DMS53 treated with DMSO at 0.1 percent for 48 hours (cell line): ENCODE results near the gene COTL1.

ENCODE experiments used
- DNase-seq: peaks from one replicate; lab custom pipeline; 2025; ENCODE audit not compliant: unreplicated experiment; lab: John Stamatoyannopoulos, UW

COTL1 gene

GRCh38 chr16:84614968-84615813 lies 2.7 kb downstream of the COTL1 start:
- no peak for DNase-seq

DNA sequence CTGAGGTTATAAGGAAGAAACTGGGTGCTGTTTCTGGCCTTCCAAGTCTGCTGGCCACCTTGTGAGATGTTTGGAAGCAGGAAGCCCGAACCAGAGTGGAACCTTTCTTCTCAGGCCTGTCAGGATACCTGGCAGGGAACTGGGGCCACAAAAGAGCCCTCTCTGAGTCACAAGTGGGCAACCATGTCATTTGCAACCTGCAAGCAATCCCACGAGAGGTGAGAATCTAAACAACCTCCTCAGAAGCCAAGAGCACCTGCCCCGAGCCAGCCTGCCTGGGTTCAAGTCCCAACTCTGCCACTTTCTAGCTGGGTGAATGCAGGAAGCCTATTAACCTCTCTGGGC lies 3.3 kb downstream of the COTL1 start:
- DNase-seq, result no peak

DNA sequence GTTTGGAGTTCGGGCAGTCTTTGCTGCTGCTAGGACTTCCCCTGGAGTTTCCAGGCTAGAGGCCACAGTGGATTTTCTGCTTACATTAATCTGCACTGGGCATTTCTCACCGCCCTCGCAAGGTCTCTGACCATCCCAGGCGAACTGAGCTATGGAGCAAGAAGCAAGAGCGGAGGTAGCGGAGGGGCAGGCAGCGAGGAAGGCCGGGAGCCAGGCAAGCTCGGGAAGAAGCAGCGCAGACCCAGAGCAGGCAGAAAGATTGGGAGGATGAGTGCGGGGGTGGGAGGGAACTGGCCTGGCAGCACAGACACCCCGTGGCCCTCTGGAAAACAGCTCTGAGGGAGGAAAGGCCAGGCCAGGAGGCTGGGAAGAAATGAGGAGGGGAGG lies 3.8 kb downstream of the COTL1 start:
- no peak for DNase-seq

GRCh38 chr16:84613408-84614072 lies 4.3 kb downstream of the COTL1 start:
- DNase-seq, result no peak

DNA sequence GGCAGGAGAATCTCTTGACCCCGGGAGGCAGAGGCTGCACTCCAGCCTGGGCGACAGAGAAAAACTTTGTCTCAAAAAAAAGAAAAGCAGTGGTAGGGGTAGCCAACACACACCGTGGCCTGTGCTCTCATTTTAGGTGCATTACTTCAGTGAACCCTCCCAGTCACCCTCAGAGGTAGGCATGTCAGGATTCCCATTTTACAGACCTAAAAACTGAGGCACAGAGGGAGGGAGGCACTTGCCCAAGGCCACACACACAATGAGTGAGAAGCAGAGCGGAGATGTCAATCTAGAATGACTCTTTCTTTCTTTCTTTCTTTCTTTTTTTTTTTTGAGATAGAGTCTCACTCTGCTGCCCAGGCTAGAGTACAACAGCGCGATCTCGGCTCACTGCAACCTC lies 5.2 kb downstream of the COTL1 start:
- no peak for DNase-seq

GRCh38 chr16:84611041-84611440 lies 6.8 kb downstream of the COTL1 start:
- DNase-seq, result no peak

DNA sequence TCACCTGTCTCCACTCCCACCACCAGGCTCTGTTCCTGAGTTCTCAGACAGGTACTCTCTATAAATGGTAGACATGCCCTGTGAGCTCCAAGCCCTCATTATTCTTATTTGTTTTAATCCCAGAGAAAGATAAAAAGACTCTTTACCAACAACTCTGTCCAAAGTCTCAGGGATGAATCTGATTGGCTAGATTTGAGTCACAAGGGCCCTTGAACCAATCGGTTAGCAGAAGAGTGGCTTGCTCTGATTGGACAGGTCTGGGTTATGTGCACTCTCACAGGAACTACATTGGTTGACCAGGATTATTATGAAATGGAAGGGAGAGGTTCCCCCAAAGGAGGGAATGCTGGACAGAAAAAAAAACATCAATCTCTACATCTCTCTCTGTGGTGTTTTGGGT lies 7.5 kb downstream of the COTL1 start:
- no peak for DNase-seq

DNA sequence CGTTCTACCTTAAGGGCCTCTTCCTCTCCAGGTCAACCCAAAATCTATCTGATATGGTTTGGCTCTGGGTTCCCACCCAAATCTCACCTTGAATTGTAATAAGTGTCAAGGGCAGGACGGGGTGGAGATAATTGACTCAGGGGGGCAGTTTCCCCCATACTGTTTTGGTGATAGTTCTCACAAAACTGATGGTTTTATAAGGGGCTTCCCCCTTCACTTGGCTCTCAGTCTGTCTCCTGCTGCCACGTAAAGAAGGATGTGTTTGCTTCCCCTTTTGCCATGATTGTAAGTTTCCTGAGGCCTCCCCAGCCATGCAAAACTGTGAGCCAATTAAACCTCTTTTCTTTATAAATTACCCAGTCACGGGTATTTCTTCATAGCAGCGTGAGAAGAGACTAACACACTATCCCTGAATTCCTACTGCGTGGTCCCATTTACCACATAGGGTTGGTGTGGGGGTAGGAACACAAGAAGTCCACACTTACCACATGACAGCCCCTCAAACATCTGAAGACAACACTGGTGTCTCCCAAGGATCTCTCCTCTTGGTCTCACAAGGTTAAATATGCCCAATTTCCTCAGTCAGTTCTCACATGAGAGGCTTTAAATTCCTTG lies 8.2 kb downstream of the COTL1 start:
- no peak for DNase-seq

GRCh38 chr16:84608282-84608681 lies 9.6 kb downstream of the COTL1 start:
- DNase-seq, result no peak

DNA sequence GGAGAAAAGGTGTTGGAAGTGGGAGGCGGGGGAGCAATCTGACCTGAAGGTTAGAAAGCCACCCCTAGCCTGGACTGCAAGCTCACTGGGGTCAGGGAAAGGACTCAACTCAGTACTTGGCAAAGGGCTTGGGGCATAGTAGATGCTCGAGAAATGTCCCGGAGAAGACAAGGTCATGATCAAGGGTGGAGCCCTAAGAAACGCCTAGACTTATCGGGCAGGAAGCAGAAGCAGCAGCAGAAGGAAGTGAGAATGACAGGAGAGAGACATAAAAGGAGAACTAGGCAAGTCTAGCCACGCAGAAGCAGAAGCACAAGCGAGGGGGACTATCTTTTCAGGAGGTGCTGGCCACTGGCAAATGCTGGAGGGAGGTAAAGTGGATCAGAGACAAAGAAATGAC lies 10.2 kb downstream of the COTL1 start:
- no peak for DNase-seq

DNA sequence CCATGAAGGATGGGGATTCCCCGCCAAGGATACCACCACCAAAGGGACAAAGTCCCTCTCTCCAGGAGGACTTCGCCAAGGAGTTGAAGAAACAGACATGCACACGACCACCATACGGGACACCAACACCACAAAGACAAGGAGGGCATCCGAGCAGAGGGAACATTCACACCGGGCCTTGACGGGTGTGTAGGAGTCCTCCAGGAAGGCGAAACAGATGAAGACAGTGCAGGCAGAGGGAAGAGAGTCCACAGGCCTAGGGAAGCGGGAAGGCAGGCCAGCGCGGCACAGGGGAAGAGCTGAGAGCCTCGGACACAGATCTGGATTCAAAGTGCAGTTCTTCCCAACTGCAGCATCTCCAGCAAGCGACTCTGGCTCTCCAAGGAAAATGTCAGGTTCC lies 10.8 kb downstream of the COTL1 start:
- no peak for DNase-seq

DNA sequence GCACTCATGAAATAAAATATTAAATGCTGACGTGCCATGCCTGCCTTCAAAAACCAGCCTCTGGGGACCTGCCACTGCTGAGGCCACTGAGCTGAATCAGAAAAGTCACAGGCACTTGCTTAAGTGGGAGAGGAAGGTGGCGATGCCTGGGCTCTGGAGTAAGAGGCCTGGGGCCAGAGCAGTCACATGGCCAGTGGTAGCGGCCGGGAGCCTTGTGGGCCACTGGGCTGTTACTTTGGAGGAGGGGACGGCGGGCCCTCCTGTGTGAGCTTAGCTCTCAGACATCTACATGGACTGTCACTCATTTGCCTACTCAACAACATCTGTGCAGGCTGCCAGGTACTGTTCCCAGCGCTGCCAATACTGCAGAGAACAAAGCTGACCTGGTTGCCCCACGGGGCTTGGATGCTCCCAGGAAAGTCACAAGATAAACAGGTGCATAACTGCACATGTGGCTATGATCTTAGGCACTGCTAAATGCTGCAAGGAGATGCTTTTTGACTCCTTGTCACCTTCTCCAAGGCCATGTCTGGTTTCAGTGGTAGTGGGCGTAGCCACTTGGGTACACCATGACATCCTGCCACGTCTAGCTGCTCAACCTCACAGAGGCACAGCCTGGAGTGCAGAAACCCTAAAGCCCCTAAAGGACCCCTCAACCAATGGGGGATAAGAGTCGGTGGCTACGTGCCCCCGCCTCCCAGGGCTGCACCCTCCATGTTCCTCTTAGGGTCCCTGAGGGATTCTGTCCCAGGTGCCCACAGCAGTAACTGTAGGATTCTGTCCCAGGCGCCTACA lies 11.6 kb downstream of the COTL1 start:
- DNase-seq, result no peak

DNA sequence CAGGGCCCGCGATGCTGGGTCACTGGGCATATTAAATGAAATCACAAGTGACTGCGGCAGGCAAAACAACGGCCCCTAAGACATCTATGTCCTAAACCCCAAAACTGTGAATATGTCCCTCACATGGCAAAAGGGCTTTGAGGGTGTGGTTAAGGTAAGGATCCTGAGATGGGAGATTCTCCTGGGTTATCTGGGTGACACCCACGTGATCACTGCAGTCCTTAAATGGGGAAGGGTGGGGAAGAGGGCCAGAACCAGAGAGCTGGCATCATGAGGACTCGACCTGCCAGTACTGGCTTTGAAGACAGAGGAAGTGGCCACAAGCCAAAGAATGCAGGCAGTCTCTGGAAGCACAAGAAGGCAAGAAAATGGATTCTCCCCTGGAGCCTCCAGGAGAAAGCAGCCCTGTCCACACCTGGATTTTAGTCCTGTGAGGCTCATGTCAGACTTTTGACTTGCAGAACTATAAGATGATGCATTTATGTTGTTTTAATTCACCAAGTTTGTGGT lies 12.5 kb downstream of the COTL1 start:
- no peak for DNase-seq

DNA sequence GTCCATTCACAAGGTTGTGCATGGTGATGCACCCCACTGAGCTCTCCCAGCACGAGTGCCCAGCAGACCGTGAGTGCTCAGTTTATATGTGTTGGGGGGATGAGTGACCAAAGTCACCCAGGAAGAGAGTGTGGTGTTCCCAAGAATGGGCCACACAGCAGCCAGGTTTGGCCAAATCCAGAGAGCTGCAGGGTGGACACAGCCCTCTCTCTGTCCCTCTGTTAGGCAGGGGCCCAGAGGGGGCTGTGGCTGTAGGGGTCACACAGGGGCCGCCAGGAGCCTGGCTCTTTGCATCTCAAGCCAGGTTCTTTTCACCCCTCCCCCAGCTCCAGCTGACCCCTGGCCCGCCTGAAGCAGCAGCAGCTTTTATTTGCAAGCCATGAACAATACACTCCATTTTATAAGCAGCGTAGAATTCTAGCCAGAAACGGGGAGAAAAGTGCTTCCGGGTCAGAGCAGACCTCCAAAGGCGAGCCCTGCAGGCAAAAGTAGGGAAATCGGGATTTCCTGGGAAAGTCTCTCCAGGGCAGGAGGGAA lies 13.3 kb downstream of the COTL1 start:
- no peak for DNase-seq

GRCh38 chr16:84603940-84604339 lies 13.9 kb downstream of the COTL1 start:
- DNase-seq, result no peak

GRCh38 chr16:84603140-84603816 lies 14.6 kb downstream of the COTL1 start:
- DNase-seq, result no peak

DNA sequence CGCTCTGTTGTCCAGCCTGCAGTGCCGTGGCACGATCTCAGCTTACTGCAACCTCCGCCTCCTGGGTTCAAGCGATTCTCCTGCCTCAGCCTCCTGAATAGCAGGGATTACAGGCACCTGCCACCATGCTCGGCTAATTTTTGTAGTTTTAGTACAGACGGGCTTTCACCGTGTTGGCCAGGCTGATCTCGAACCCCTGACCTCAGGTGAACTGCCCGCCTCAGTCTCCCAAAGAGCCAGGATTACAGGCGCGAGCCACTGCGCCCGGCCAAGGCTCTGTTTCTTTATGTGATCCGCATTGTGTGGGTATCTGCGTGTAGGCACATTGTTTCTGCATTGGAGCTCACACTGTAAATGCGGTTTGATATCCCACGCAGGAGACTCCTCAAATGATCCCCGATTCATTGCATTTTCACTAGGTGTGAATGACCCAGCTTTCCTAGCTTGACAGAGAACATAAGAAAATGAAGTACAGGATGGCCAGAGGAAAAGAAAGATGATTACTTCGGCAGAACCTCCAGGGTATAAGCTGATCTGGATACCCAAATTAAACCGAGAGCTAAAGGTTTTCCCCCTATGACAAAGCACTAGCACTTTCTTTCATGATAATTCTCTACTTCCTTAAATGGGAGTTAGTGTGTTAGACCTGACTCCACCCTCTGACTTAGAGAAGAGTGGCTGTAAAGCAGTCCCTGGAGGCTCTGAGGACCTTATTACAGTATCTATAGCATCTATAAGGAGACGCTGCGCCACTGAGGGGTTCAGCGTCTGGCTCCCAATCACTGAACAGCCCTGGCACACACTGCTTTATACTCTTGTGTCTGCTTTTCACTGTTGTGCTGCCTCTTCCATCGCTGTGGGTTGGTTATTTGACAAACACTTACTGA lies 17.3 kb downstream of the COTL1 start:
- no peak for DNase-seq

DNA sequence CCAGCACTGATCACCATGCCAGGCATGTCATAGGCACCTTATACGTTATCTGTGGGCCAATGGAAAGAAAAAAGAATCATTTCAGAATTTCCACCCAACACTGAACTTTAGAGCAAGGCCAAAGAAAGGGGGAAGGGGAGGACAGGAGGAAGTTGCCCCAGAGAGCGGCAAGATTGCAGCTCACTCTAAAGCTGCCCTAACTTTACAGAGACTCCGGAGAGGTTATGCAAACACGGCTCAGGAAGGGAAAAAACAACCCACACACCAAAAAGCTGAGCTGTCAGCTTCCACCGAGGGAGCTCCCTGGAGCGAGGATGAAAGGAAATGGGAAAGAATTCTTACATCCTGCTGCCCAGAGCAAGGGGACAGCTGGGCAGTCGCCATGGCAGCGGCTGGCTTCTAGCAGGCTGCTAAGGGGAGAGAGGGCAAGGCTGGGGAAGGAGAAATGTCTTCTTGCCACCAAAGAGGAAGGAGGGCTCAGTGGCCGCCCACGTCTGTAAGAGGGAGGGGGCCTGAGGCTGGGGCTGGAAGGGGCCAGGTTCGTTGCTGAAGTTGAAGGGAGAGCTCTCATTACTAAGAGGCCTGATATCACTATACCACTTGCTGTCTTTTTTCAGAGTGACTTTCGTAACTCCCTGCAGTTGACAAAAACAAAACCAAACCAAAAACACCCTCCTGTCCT lies 18.2 kb downstream of the COTL1 start:
- DNase-seq, result no peak

DNA sequence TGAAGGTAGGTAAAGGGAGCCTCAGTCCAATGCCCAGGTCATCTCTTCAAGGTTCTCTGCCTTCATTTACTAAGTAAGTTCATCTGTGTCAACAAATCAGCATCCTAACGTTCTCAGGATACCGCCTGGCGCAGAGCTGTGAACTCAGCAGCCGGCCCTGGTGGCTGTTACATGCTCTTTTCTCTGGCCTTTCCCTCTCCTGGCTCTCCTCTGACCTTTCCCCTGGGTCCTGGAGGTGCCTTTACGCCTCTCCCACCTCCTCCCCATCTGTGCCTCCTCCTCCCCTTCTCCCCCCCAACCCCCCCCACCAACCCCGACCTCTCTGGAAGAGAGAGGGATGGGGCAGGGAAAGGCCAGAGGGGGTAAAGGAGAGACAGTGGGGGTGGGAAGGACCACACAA lies 19.5 kb downstream of the COTL1 start:
- DNase-seq, result no peak
